B cell (primary cell): Measurements from ENCODE around the gene DDX52. TPM values are rescaled to one million over a fixed set of nuclear protein-coding genes. Genes with fewer than 3 reads are reported as not detected.
A peak's percentile ranks its signal among the peaks of the same experiment; 100 is the strongest.

ENCODE experiments used
- ATAC-seq: fragments of 200-7000 bp; cut with Tn5 transposase; one replicate; pipeline ENCODE4 v1.10.0; 2021; ENCODE audit warnings: low read depth, mild to moderate bottlenecking, moderate number of reproducible peaks, moderate library complexity
- CTCF ChIA-PET: fragments of 350-600 bp; sonication (Branson Sonifier 250); formaldehyde crosslinking; loops from one replicate; lab custom pipeline; 2021; ENCODE audit warnings: antibody characterized with exemption, inconsistent platforms; lab: Charles Lee
- POLR2A ChIA-PET: fragments of 350-600 bp; sonication (Branson Sonifier 250); formaldehyde crosslinking; loops from one replicate; lab custom pipeline; 2021; ENCODE audit warnings: antibody characterized with exemption; lab: Charles Lee
- DNase-seq: peaks from one replicate; pipeline ENCODE4 v3.0.0; 2013
- H2AFZ ChIP-seq: 2 replicates; pipeline ENCODE4 v1.6.1; 2012; ENCODE audit warnings: mild to moderate bottlenecking, low read depth, low read length; ENCODE audit not compliant: insufficient read depth, poor library complexity, severe bottlenecking
- H3K27ac ChIP-seq, 2 donors: 1 replicate in 1 of 2; 2 replicates in 1 of 2; pipeline ENCODE4 v1.5.1; 2012 to 2013; ENCODE audit warnings: low read length in 2 of 2, mild to moderate bottlenecking in 2 of 2, moderate library complexity in 1 of 2
- H3K27me3 ChIP-seq, 4 experiments: fragments of 200-600 bp in 1 of 4; sonication (generic) in 1 of 4; replicated peaks in 1 of 4; 1 replicate in 2 of 4; 2 replicates in 2 of 4; pipeline versions ENCODE4 v1.6.1 to v1.7.0; 2013 to 2016; ENCODE audit warnings: low read length in 3 of 4, mild to moderate bottlenecking in 2 of 4, mixed read lengths in 1 of 4, moderate library complexity in 1 of 4; ENCODE audit not compliant: insufficient read depth in 4 of 4, control insufficient read depth in 3 of 4; ENCODE audit errors: control extremely low read depth in 1 of 4
- H3K36me3 ChIP-seq, 2 experiments: replicated peaks in 1 of 2; 1 replicate in 1 of 2; 2 replicates in 1 of 2; pipeline versions ENCODE4 v1.6.1 to v1.7.1; 2013; ENCODE audit warnings: low read length in 1 of 2; ENCODE audit not compliant: insufficient read depth in 2 of 2, control insufficient read depth in 1 of 2; ENCODE audit errors: control extremely low read depth in 1 of 2, extremely low read depth in 1 of 2
- H3K4me1 ChIP-seq, 2 donors: fragments of 200-600 bp in 1 of 2; sonication (generic) in 1 of 2; 1 replicate in 1 of 2; 2 replicates in 1 of 2; pipeline versions ENCODE4 v1.5.1 to v1.6.1; 2013 to 2017; ENCODE audit warnings: low read length in 2 of 2; ENCODE audit not compliant: control insufficient read depth in 2 of 2, insufficient read depth in 2 of 2
- H3K4me2 ChIP-seq: replicated peaks from 2 replicates; pipeline ENCODE3; 2012; ENCODE audit warnings: mild to moderate bottlenecking, low read depth, low read length; ENCODE audit not compliant: poor library complexity, severe bottlenecking
- H3K4me3 ChIP-seq, 5 experiments: fragments of 200-600 bp in 1 of 5; sonication (generic) in 1 of 5; 1 replicate in 3 of 5; 2 replicates in 2 of 5; pipeline versions ENCODE4 v1.5.1 to v1.7.0; 2011 to 2016; ENCODE audit warnings: low read length in 4 of 5, mild to moderate bottlenecking in 4 of 5, low read depth in 2 of 5, control low read depth in 1 of 5, moderate library complexity in 1 of 5; ENCODE audit not compliant: insufficient read depth in 1 of 5; ENCODE audit errors: control extremely low read depth in 1 of 5, extremely low read depth in 1 of 5
- H3K79me2 ChIP-seq: fragments of 200-600 bp; sonication (generic); one replicate; pipeline ENCODE4 v1.6.0; 2016; ENCODE audit warnings: low read length; ENCODE audit not compliant: control insufficient read depth, insufficient read depth
- H3K9ac ChIP-seq: fragments of 200-600 bp; sonication (generic); 2 replicates; pipeline ENCODE4 v1.6.1; 2017; ENCODE audit warnings: mild to moderate bottlenecking, low read length, moderate library complexity
- H3K9me3 ChIP-seq, 3 donors: one replicate each; pipeline versions ENCODE4 v1.6.1 to v1.7.1; 2013; ENCODE audit warnings: low read length in 2 of 3; ENCODE audit not compliant: control insufficient read depth in 2 of 3, insufficient read depth in 1 of 3; ENCODE audit errors: control extremely low read depth in 1 of 3
- H4K20me1 ChIP-seq: 2 replicates; pipeline ENCODE4 v1.6.0; 2012; ENCODE audit warnings: mild to moderate bottlenecking, low read length; ENCODE audit not compliant: insufficient read depth, control insufficient read depth, poor library complexity, severe bottlenecking
- H3K27ac Mint-ChIP-seq: one replicate; pipeline ENCODE4 v1.8.0; 2021; ENCODE audit warnings: mixed read lengths
- H3K27me3 Mint-ChIP-seq: one replicate; pipeline ENCODE4 v1.8.0; 2021; ENCODE audit warnings: mixed read lengths
- H3K4me1 Mint-ChIP-seq: one replicate; pipeline ENCODE4 v1.8.0; 2021; ENCODE audit warnings: mixed read lengths
- H3K4me3 Mint-ChIP-seq: one replicate; pipeline ENCODE4 v1.8.0; 2021; ENCODE audit warnings: mixed read lengths
- H3K9me3 Mint-ChIP-seq: one replicate; pipeline ENCODE4 v1.8.0; 2022; ENCODE audit warnings: mixed read lengths; ENCODE audit not compliant: insufficient read depth
- CTCF ChIP-seq: fragments of 200-600 bp; IDR thresholded peaks from one replicate; pipeline ENCODE4 v1.8.0; 2022; ENCODE audit warnings: antibody characterized with exemption, mild to moderate bottlenecking
- EZH2 ChIP-seq: IDR thresholded peaks from 2 replicates; pipeline ENCODE4 v1.6.1; 2012; ENCODE audit warnings: borderline replicate concordance, low read depth, mild to moderate bottlenecking, moderate library complexity, low read length; ENCODE audit not compliant: insufficient read depth, poor library complexity, severe bottlenecking
- WGBS: methylation state at CpG from one replicate; pipeline ENCODE4 v1.1.5; 2013; ENCODE audit warnings: missing lambda C conversion rate; ENCODE audit not compliant: insufficient coverage; 5-methylcytosine and 5-hydroxymethylcytosine counted together
- intact Hi-C: fragments of 100-400 bp; cut with micrococcal nuclease; formaldehyde crosslinking; loops from one replicate; pipeline ENCODE4 v1.10.0; 2022
- polyA minus RNA-seq: library from RNA; depleted of rRNA, polyadenylated mRNA; stranded (reverse); fragments of >200 nt; gene quantifications from 2 replicates; pipeline ENCODE4 v1.2.3, GENCODE V29; 2012
- polyA plus RNA-seq: library from polyadenylated mRNA; depleted of rRNA; stranded (reverse); fragments of >200 nt; gene quantifications from 2 replicates; pipeline ENCODE4 v1.2.3, GENCODE V29; 2012
- total RNA-seq, 2 donors: library from RNA; stranded (reverse); fragments of 120-200 nt in 1 of 2; gene quantifications; 1 replicate in 1 of 2; 2 replicates in 1 of 2; pipeline versions ENCODE4 v1.2.3 to v1.2.4, GENCODE V29; 2013 to 2022

DDX52 gene
- 33.0 and 38.2 TPM in 2 replicates for total RNA-seq
- total RNA-seq (2013) = 22.0 TPM
- polyA plus RNA-seq = 5.7 and 6.5 TPM in 2 replicates
- polyA minus RNA-seq = 8.4 and 9.1 TPM in 2 replicates

- Mint-ChIP-seq H3K27me3 (peaks cover 29% of the 10 kb centered on the region), H3K27ac (peak within 1 kb of the TSS; percentile 91), H3K9me3 (no peaks in the 10 kb centered on the region), H3K4me1 (peaks cover 29% of the 10 kb centered on the region), H3K4me3 (peak within 1 kb of the TSS; percentile 94)
- ATAC-seq (peak; percentile 99), DNase-seq (peak; percentile 93)
- TF ChIP-seq EZH2 = no peak
- no peak for TF ChIP-seq CTCF
- Histone ChIP-seq H3K4me2 (peak within 1 kb of the TSS; percentile 82), H3K9ac (peak within 1 kb of the TSS; percentile 74), H3K36me3 (peaks cover 4 to 10% of the 10 kb centered on the region in 2 experiments), H2AFZ (peak within 1 kb of the TSS; percentile 81), H3K4me3 (peak within 1 kb of the TSS; percentile 62 to 97 (median 85)), H3K79me2 (peaks cover 53% of the 10 kb centered on the region), H3K27me3 (peaks cover 0 to 30% (median 17%) of the 10 kb centered on the region in 4 experiments), H3K27ac (peak within 1 kb of the TSS; percentile 64 to 77), H3K4me1 (peaks cover 16 to 17% of the 10 kb centered on the region in 2 donors), H3K9me3 (no peaks in the 10 kb centered on the region), H4K20me1 (peaks cover 8% of the 10 kb centered on the region)
- intact Hi-C loops = loop anchor here (1.0 kb wide), 3 partner anchors 34 to 201 kb away; partner anchors contain the start of gene SYNRG
- POLR2A ChIA-PET = interaction anchor here (0.7 kb wide), 1 partner anchor 35 kb away, joined by 3 read pairs; no protein-coding TSS in a partner anchor
- CTCF ChIA-PET = interaction anchor here (0.7 to 2.1 kb wide), 3 partner anchors 33 to 189 kb away, joined by 3 to 8 read pairs (median 5); no protein-coding TSS in a partner anchor
- under 1% methylated on average over 28 of the region's 43 CpGs for WGBS
Measured at GRCh38 chr17:37643118-37643766, at the start of gene DDX52. Gene DDX52, minus strand, starts transcription at chr17:37643446. Its CDS starts 26 bp downstream, at chr17:37643420.

- DNase-seq = no peak
- H3K9me3 Mint-ChIP-seq = peaks cover 2% of the 10 kb centered on the region
- H3K36me3 ChIP-seq = no peaks in the 10 kb centered on the region
- no peaks in the 10 kb centered on the region for H4K20me1 ChIP-seq
- H3K79me2 ChIP-seq = no peaks in the 10 kb centered on the region
- H3K4me1 ChIP-seq = no peaks in the 10 kb centered on the region
- WGBS = 97% methylated on average over 5 of the region's 6 CpGs
- no peak for ATAC-seq
- POLR2A ChIA-PET = no interaction called here
- no peak for TF ChIP-seq EZH2
- TF ChIP-seq CTCF = no peak
- no peak overlapping the region for H2AFZ ChIP-seq
- peaks cover 0 to 2% (median 1%) of the 10 kb centered on the region in 4 experiments for H3K27me3 ChIP-seq
- CTCF ChIA-PET = no interaction called here
- H3K9ac ChIP-seq = no peak overlapping the region
- H3K9me3 ChIP-seq = peaks cover 0 to 3% (median 0%) of the 10 kb centered on the region in 3 donors
- no peak overlapping the region for H3K27ac Mint-ChIP-seq
- no peak overlapping the region for H3K4me3 ChIP-seq
- intact Hi-C loops = no loop called here
- peaks cover 7% of the 10 kb centered on the region for H3K27me3 Mint-ChIP-seq
- H3K27ac ChIP-seq = no peak overlapping the region
- H3K4me1 Mint-ChIP-seq = no peaks in the 10 kb centered on the region
- H3K4me3 Mint-ChIP-seq = no peak overlapping the region
- no peak overlapping the region for H3K4me2 ChIP-seq
Measured at GRCh38 chr17:37691807-37692206, 48.6 kb upstream of the DDX52 start.
